ENCODE measurements around the gene EEIG1. TPM values are rescaled to one million over a fixed set of nuclear protein-coding genes. Genes with fewer than 3 reads are reported as not detected.

The EEIG1 gene
- total and polyA plus RNA-seq, 2 donors (not counting 1 experiment from before 2014, with no cell fraction given): 57.2 to 245 TPM

DNA sequence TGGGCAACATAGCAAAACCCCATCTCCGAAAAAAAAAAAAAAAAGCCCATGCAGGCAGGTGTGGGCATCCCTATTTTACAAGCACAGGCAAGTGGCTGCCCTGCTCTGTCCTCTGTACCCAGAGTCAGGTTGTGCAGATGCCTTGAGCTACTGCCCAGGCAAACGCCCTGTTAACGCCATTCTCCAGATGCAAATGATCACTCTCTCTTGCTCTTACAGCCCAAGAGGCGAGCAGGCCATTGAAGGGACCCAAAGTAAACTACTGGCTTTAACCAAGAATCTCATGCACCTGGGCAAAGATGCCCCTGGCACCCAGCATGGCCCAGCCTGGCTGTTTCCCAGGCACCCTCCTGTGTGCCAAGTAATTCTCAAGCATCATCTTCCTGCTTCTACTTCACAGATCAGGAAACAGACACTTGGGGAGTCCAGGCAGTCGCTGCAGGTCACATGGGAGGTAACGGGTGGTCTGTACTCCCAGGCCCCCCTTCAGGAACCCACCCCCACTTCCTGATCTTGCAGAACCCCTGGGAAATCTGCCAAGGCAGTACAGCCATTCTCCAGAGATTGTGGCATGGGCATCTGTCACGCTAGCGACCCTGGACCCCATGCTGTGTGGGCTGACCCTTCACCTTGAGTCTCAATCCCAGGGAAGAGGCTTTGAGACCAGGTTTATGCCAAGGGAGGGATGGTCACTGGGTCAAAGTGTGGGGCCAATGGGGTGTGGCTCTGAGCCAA is 14.2 kb downstream of the EEIG1 start:
- Histone ChIP-seq H3K9ac (ENCODE audit: low read length) (no peak overlapping the region), H4K20me1 (ENCODE audit: control insufficient read depth, insufficient read depth, low read length, poor library complexity, severe bottlenecking) (peaks cover 90% of the 10 kb centered on the region), H3K79me2 (ENCODE audit: control insufficient read depth, insufficient read depth, low read length) (peaks cover 99% of the 10 kb centered on the region), H3K4me3 (ENCODE audit: control extremely low read depth in 1 of 5, extremely low read depth in 1 of 5, insufficient read depth in 1 of 5, low read depth in 2 of 5, low read length in 4 of 5) (no peak overlapping the region), H3K27ac (ENCODE audit: low read length in 2 of 2) (peak overlapping the region in 1 of 2 donors; percentile 97), H2AFZ (ENCODE audit: insufficient read depth, low read depth, low read length, poor library complexity, severe bottlenecking) (no peak overlapping the region), H3K9me3 (ENCODE audit: control extremely low read depth in 1 of 3, control insufficient read depth in 2 of 3, insufficient read depth in 1 of 3, low read length in 2 of 3) (no peaks in the 10 kb centered on the region), H3K4me1 (ENCODE audit: control insufficient read depth in 2 of 2, insufficient read depth in 2 of 2, low read length in 2 of 2) (peaks cover 73 to 90% of the 10 kb centered on the region in 2 donors), H3K4me2 (replicated peaks; ENCODE audit: low read depth, low read length, poor library complexity, severe bottlenecking) (peak overlapping the region; percentile 47), H3K27me3 (replicated peaks in 1 of 4; ENCODE audit: control extremely low read depth in 1 of 4, control insufficient read depth in 3 of 4, insufficient read depth in 4 of 4, low read length in 3 of 4) (no peaks in the 10 kb centered on the region), H3K36me3 (replicated peaks in 1 of 2; ENCODE audit: control extremely low read depth in 1 of 2, control insufficient read depth in 1 of 2, extremely low read depth in 1 of 2, insufficient read depth in 2 of 2, low read length in 1 of 2) (peaks cover 0 to 20% of the 10 kb centered on the region in 2 experiments)
- Mint-ChIP-seq H3K4me3 (peak overlapping the region; percentile 35), H3K9me3 (ENCODE audit: insufficient read depth) (no peaks in the 10 kb centered on the region), H3K4me1 (peaks cover 93% of the 10 kb centered on the region), H3K27ac (peak overlapping the region; percentile 78), H3K27me3 (no peaks in the 10 kb centered on the region)
- ChIA-PET POLR2A (interaction anchor here (0.7 to 1.1 kb wide), 3 partner anchors 13 to 37 kb away, joined by 3 to 6 read pairs (median 5); partner anchors contain the start of gene EEIG1), CTCF (interaction anchor here (0.7 to 4.4 kb wide), 8 partner anchors 11 to 68 kb away, joined by 3 to 22 read pairs (median 7); no protein-coding TSS in a partner anchor)
- WGBS (ENCODE audit: insufficient coverage): 61% methylated on average over 5 of the region's 8 CpGs
- intact Hi-C loops (cut with micrococcal nuclease): no loop called here
- ATAC-seq (ENCODE audit: low read depth) (no peak), DNase-seq (no peak)
- TF ChIP-seq, protein P1, sequence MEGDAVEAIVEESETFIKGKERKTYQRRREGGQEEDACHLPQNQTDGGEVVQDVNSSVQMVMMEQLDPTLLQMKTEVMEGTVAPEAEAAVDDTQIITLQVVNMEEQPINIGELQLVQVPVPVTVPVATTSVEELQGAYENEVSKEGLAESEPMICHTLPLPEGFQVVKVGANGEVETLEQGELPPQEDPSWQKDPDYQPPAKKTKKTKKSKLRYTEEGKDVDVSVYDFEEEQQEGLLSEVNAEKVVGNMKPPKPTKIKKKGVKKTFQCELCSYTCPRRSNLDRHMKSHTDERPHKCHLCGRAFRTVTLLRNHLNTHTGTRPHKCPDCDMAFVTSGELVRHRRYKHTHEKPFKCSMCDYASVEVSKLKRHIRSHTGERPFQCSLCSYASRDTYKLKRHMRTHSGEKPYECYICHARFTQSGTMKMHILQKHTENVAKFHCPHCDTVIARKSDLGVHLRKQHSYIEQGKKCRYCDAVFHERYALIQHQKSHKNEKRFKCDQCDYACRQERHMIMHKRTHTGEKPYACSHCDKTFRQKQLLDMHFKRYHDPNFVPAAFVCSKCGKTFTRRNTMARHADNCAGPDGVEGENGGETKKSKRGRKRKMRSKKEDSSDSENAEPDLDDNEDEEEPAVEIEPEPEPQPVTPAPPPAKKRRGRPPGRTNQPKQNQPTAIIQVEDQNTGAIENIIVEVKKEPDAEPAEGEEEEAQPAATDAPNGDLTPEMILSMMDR (IDR thresholded peaks at IDR 0.05): no peak
- TF ChIP-seq EZH2 (IDR thresholded peaks at IDR 0.05; ENCODE audit: borderline replicate concordance, insufficient read depth, low read depth, low read length, poor library complexity, severe bottlenecking): no peak

- Mint-ChIP-seq H3K27me3 (no peaks in the 10 kb centered on the region), H3K4me3 (peak overlapping the region; percentile 70), H3K9me3 (ENCODE audit: insufficient read depth) (no peaks in the 10 kb centered on the region), H3K27ac (peak overlapping the region; percentile 91), H3K4me1 (peaks cover 93% of the 10 kb centered on the region)
- Histone ChIP-seq H3K9ac (ENCODE audit: low read length) (no peak overlapping the region), H4K20me1 (ENCODE audit: control insufficient read depth, insufficient read depth, low read length, poor library complexity, severe bottlenecking) (peaks cover 90% of the 10 kb centered on the region), H3K9me3 (ENCODE audit: control extremely low read depth in 1 of 3, control insufficient read depth in 2 of 3, insufficient read depth in 1 of 3, low read length in 2 of 3) (no peaks in the 10 kb centered on the region), H3K27ac (ENCODE audit: low read length in 2 of 2) (peak overlapping the region in 1 of 2 donors; percentile 97), H3K4me2 (replicated peaks; ENCODE audit: low read depth, low read length, poor library complexity, severe bottlenecking) (peak overlapping the region; percentile 47), H3K79me2 (ENCODE audit: control insufficient read depth, insufficient read depth, low read length) (peaks cover 100% of the 10 kb centered on the region), H3K27me3 (replicated peaks in 1 of 4; ENCODE audit: control extremely low read depth in 1 of 4, control insufficient read depth in 3 of 4, insufficient read depth in 4 of 4, low read length in 3 of 4) (no peaks in the 10 kb centered on the region), H3K36me3 (replicated peaks in 1 of 2; ENCODE audit: control extremely low read depth in 1 of 2, control insufficient read depth in 1 of 2, extremely low read depth in 1 of 2, insufficient read depth in 2 of 2, low read length in 1 of 2) (peaks cover 0 to 27% of the 10 kb centered on the region in 2 experiments), H3K4me1 (ENCODE audit: control insufficient read depth in 2 of 2, insufficient read depth in 2 of 2, low read length in 2 of 2) (peaks cover 71 to 88% of the 10 kb centered on the region in 2 donors), H3K4me3 (ENCODE audit: control extremely low read depth in 1 of 5, extremely low read depth in 1 of 5, insufficient read depth in 1 of 5, low read depth in 2 of 5, low read length in 4 of 5) (no peak overlapping the region), H2AFZ (ENCODE audit: insufficient read depth, low read depth, low read length, poor library complexity, severe bottlenecking) (no peak overlapping the region)
- 96% methylated on average over 5 of the region's 6 CpGs for WGBS (ENCODE audit: insufficient coverage)
- POLR2A ChIA-PET: interaction anchor here (0.7 to 1.9 kb wide), 3 partner anchors 11 to 37 kb away, joined by 3 to 14 read pairs (median 5); no protein-coding TSS in a partner anchor
- CTCF ChIA-PET: interaction anchor here (0.7 to 4.4 kb wide), 5 partner anchors 13 to 69 kb away, joined by 3 to 22 read pairs (median 8); no protein-coding TSS in a partner anchor
- DNase-seq (no peak), ATAC-seq (ENCODE audit: low read depth) (no peak)
- intact Hi-C loops (cut with micrococcal nuclease): no loop called here
- no peak for TF ChIP-seq EZH2 (IDR thresholded peaks at IDR 0.05; ENCODE audit: borderline replicate concordance, insufficient read depth, low read depth, low read length, poor library complexity, severe bottlenecking)
Measured at GRCh38 chr9:127965953-127966352, 14.8 kb downstream of the EEIG1 start.

Data from B cell (primary cell).